ENCODE data around the gene PRAMEF13.
"Not testable (repeated sequence)": the region's sequence is repeated elsewhere in the genome, so short reads cannot be mapped to it uniquely, and the experiment has no call there.

Gene PRAMEF13

DNA sequence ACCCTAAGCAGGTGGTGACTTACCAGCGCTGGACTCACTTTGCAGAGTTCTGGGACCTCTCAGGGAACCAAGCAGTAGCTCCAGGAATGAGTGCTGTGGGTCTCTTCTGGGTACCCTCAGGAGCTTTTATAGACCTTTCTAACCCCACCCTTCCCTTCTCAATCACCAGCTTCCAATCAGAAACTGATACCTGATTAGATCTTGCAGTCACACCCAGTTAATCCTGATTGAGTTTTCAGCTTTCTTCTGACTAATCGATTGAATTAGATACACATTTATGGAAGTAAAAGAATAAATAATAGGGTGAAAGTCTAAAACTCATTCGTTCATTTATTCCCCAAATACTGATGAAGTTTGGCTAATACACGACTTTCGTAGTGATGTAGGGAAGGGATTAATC, at the start of gene PRAMEF13:
TSS of gene PRAMEF13 (minus strand) at position 101 of the 400 bp plus-strand sequence. CDS start 1,820 bp downstream, outside the sequence.
- not testable (repeated sequence) for DNase-seq

DNA sequence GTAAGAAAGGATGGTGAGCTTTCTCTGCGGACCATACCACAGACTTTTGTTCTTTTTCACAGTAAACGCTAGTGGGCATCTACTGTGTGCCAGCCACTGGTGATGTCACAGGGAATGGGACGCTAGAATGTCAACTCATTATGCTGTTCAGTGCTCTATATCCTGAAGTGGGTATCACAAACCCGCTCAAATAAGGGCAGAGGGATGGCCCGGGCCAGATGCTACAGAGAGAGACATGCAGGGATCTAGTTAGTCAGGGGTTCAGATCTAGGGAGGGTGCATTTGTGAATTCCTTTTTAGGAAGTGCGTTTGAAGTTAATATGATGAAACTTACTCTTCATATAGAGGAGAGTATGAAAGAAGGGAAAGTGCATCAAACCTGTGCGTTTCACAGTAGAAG, 45.9 kb upstream of the PRAMEF13 start:
- not testable (repeated sequence) for DNase-seq

GRCh38 chr1:13246554-13246871, 45.3 kb upstream of the PRAMEF13 start:
- DNase-seq, result not testable (repeated sequence)

DNA sequence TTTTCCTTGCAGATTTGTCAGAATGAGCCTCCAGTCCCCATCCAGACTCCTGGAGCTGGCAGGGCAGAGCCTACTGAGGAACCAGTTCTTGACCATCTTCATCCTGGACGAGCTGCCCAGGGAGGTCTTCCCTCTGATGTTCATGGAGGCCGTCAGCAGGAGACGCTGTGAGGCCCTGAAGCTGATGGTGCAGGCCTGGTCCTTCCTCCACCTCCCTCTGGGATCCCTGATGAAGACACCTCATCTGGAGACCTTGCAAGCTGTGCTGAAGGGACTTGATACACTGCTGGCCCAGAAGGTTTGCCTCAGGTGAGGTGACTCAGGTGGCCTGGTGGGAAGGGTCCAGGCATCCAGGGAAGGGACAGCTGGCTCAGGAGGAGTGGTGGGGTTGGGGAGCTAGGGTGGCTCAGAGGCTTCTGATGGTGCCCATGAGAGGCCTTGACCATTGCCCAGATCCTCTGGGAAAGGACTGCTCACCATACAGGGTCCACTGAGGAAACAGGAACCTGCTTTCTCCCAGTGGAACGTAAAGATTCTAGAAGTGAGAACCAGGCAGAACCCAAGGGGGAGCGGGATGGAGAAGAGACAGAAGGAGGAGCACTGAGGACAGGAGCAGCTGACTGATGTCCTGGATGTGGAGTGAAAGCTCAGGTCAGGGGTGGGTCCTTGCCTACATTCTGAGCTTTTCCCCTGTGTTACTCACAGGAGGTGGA, 44.8 kb upstream of the PRAMEF13 start:
- DNase-seq, result not testable (repeated sequence)

- DNase-seq, result not testable (repeated sequence)
Measured at GRCh38 chr1:13243536-13244263, 42.5 kb upstream of the PRAMEF13 start.

DNA sequence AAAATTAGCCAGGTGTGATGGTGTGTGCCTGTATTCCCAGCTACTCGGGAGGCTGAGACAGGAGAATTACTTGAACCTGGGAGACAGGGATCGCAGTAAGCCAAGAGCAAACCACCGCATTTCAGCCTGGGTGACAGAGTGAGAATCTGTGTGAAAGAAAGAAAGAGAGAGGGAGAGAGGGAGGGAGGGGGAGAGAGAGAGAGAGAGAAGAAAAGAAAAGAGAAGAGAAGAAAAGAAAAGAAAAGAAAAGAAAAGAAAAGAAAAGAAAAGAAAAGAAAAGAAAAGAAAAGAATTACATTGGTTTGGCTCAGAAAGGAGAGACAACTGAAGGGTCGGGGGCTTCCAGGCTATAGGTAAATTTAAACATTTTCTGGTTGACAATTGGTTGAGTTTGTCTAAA, 38.4 kb upstream of the PRAMEF13 start:
- DNase-seq, result not testable (repeated sequence)

- not testable (repeated sequence) for DNase-seq
Measured at GRCh38 chr1:13237572-13237971, 36.4 kb upstream of the PRAMEF13 start.

DNA sequence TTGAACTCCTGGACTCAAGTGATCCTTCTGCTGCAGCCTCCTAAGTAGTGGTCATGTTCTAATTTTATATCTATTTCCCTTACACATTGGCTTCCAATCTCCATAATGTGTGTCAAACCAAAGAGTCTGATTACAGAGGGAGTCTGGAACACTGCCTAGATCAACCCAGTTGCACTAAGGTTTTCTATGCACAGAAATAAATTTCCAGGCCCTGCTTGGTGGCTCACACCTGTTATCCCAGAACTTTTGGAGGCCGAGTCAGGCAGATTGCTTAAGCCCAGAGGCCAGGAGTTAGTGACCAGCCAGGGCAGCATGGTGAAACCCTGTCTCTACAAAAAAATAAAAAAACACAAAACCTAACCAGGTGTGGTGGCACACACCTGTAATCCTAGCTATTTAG, 32.8 kb upstream of the PRAMEF13 start:
- DNase-seq, result not testable (repeated sequence)

- DNase-seq, result not testable (repeated sequence)
Measured at GRCh38 chr1:13232056-13232455, 30.8 kb upstream of the PRAMEF13 start.

GRCh38 chr1:13231061-13231750, 30.0 kb upstream of the PRAMEF13 start:
- not testable (repeated sequence) for DNase-seq

GRCh38 chr1:13230601-13231000, 29.4 kb upstream of the PRAMEF13 start:
- not testable (repeated sequence) for DNase-seq

DNA sequence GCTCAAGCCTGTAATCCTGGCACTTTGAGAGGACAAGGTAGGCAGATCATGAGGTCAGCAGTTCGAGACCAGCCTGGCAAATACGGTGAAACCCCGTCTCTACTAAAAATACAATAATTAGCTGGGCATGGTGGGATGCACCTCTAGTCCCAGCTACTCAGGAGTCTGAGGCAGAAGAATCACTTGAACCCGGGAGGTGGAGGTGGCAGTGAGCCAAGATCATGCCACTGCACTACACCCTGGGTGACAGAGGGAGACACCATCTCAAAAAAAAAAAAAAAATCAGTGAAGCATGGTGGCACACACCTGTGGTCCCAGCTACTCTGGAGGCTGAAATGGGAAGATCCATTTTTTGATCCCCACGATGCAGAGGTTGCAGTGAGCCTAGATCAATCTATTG, 28.9 kb upstream of the PRAMEF13 start:
- not testable (repeated sequence) for DNase-seq

DNA sequence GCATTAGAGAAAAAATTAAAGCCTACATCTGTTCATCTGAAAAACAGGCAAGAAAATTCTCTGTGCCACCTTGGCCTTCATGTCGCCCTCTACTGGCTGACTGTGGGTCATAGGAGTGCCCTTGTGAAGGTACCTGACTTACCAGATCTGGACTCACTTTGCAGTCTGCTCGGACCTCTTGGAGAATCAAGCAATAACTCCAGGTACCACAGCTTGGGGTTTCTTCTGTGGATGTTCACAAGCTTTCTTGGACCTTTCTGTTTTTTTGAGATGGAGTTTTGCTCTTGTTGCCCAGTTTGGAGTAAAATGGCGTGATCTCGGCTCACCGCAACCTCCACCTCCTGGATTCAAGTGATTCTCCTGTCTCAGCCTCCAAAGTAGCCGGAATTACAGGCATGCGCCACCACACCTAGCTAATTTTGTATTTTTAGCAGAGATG, 27.2 kb upstream of the PRAMEF13 start:
- DNase-seq, result peak; percentile 40

GRCh38 chr1:13227271-13228055, 26.3 kb upstream of the PRAMEF13 start:
- DNase-seq, result not testable (repeated sequence)

GRCh38 chr1:13225675-13226204, 24.5 kb upstream of the PRAMEF13 start, which contains the start of gene PRAMEF18:
Gene PRAMEF18, minus strand, starts transcription at chr1:13226154. Its CDS starts 48 bp downstream, at chr1:13226106.
- DNase-seq, result not testable (repeated sequence)

DNA sequence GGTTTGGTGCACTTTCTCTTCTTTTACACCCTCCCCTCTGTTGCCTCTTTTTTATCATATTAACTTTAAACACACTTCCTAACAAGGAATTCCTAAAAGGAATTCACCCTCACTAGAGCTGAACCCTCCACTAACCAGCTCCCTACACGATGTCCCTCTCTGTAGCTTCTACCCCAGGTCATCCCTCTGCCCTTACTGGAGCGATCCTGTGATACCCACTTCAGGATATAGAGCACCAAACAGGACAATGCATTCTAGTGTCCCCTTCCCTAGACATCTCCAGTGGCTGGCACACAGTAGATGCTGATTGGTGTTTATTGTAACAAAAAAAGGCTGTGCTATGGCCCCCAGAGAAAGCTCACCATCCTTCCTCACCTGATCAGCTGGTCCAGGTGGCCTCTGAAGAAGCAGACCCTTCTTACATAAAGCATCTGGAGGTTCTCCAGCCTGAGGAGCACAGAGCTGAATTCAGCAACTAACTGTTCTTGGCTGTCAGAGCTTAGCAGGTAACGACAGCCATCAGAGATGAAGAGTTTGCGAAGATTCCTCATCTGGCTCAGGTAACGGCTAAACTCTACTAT, 23.4 kb upstream of the PRAMEF13 start:
- DNase-seq, result no peak

- DNase-seq, result not testable (repeated sequence)
Measured at GRCh38 chr1:13222788-13223187, 21.6 kb upstream of the PRAMEF13 start.

DNA sequence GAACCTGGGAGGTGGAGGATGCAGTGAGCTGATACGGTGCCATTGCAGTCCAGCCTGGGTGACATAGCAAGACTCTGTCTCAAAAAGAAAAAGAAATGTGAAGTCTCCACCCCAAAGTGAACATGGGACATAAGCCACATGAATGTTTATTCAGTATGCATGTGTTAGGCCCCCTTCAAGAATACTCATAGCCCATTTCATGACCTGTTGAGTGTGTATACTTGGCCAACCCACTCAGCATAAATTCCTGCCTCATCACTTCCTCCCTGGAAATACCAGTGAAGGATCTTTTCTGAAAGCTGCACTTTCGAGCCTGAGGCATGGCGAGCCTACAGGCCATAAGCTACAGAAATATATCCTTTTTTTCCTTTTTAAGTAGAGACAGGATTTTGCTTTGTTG, 18.0 kb upstream of the PRAMEF13 start:
- not testable (repeated sequence) for DNase-seq

GRCh38 chr1:13216619-13217018, 15.4 kb upstream of the PRAMEF13 start:
- DNase-seq, result not testable (repeated sequence)

- not testable (repeated sequence) for DNase-seq
Measured at GRCh38 chr1:13208712-13209111, 7.5 kb upstream of the PRAMEF13 start.

GRCh38 chr1:13171548-13171947, 29.7 kb downstream of the PRAMEF13 start, which contains the start of gene PRAMEF9:
Gene PRAMEF9, plus strand, starts transcription at chr1:13171848. Its CDS starts 3,433 bp downstream, at chr1:13175281.
- DNase-seq, result not testable (repeated sequence)

- not testable (repeated sequence) for DNase-seq
Measured at GRCh38 chr1:13165531-13165930, 35.7 kb downstream of the PRAMEF13 start, which contains the start of gene HNRNPCL4. Gene HNRNPCL4, minus strand, starts transcription at chr1:13165631. Its CDS starts 164 bp downstream, at chr1:13165467.
